HFFc6 (cell line): ENCODE measurements around the gene CHRNB4. TPM values are rescaled to one million over a fixed set of nuclear protein-coding genes. Genes with fewer than 3 reads are reported as not detected.

Experiments used
- DNase-seq: peaks from one replicate; pipeline ENCODE4 v3.0.0-alpha.2; 2018
- H3K27ac Mint-ChIP-seq: 2 replicates; pipeline ENCODE4 v1.8.0; 2020; ENCODE audit warnings: mild to moderate bottlenecking, mixed read lengths
- H3K27me3 Mint-ChIP-seq: 2 replicates; pipeline ENCODE4 v1.8.0; 2021; ENCODE audit warnings: mild to moderate bottlenecking, moderate library complexity, mixed read lengths; ENCODE audit not compliant: insufficient read depth
- H3K36me3 Mint-ChIP-seq: 2 replicates; pipeline ENCODE4 v1.8.0; 2021; ENCODE audit warnings: low read depth, mixed read lengths
- H3K4me1 Mint-ChIP-seq: 2 replicates; pipeline ENCODE4 v1.8.0; 2020; ENCODE audit warnings: low read depth, mixed read lengths
- H3K4me3 Mint-ChIP-seq: 2 replicates; pipeline ENCODE4 v1.8.0; 2020; ENCODE audit warnings: mild to moderate bottlenecking, moderate library complexity, mixed read lengths
- H3K9me3 Mint-ChIP-seq: 2 replicates; pipeline ENCODE4 v1.8.0; 2020; ENCODE audit warnings: mild to moderate bottlenecking, mixed read lengths
- CTCF ChIP-seq: fragments of 200-600 bp; sonication (generic); IDR thresholded peaks from 2 replicates; pipeline ENCODE4 v1.5.0; 2021; ENCODE audit warnings: antibody characterized with exemption, mild to moderate bottlenecking
- total RNA-seq, 6 experiments: library from RNA; stranded (reverse); fragmentation: NEBNext Ultra II Directional; extraction: Animal tissue kit (Norgen Biotek cat#: 25700); gene quantifications; 2 replicates in 1 of 6; 3 replicates in 5 of 6; pipeline ENCODE4 v1.2.3, GENCODE V29; 2021

The CHRNB4 gene
- total RNA-seq, 6 experiments from 2014 or later = not detected

DNA sequence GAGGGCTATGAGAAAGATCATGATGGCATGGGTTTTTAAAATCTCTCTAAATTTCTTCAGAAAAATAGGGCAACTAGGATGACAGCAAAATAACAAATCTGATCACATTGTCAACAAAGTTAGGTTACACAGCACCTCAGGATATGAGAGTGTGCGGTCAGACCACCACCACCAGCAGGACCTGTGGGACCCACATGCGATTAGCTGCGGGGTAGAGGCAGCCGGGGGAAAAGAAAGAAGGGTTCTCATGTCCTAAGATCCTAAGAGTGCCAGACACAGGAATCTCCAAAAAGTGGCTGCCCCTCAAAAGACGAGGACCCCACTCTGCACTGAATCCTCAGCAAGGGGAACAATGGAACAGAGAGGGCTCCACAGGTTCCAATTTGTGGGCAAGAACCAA is 35.8 kb downstream of the CHRNB4 start:
- no peak for TF ChIP-seq CTCF
- Mint-ChIP-seq H3K9me3 (no peaks in the 10 kb centered on the region; the same call in 1 of the 2 replicates), H3K4me3 (no peak overlapping the region), H3K36me3 (no peaks in the 10 kb centered on the region), H3K27me3 (peaks cover 27% of the 10 kb centered on the region), H3K27ac (no peak overlapping the region), H3K4me1 (no peaks in the 10 kb centered on the region)
- no peak for DNase-seq

DNA sequence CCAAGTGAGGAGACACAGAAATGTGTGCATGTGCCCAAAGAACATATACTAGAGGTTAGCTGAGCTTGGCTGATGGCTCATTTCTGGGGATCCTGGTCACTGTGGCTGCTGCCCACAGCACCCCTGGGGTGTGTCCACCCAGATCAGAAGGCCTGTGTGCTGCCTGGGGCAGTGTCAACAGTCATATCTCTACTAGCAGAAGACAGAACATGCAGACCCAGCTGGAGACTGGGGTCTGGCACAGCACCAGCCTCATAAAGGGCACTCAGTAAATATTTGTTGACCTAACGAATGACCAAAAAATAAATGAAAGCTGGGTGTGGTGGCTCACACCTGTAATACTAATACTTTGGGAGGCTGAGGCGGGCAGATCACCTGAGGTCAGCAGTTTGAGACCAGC is 36.6 kb downstream of the CHRNB4 start:
- Mint-ChIP-seq H3K36me3 (no peaks in the 10 kb centered on the region), H3K4me1 (no peaks in the 10 kb centered on the region), H3K4me3 (no peak overlapping the region), H3K27me3 (peaks cover 27% of the 10 kb centered on the region), H3K9me3 (no peaks in the 10 kb centered on the region; the same call in 1 of the 2 replicates), H3K27ac (no peak overlapping the region)
- no peak for TF ChIP-seq CTCF
- no peak for DNase-seq

GRCh38 chr15:78603467-78603866 is 37.5 kb downstream of the CHRNB4 start:
- no peaks in the 10 kb centered on the region for H3K9me3 Mint-ChIP-seq
- H3K4me3 Mint-ChIP-seq = no peak overlapping the region
- DNase-seq = no peak
- H3K4me1 Mint-ChIP-seq = no peaks in the 10 kb centered on the region
- H3K27ac Mint-ChIP-seq = no peak overlapping the region
- peaks cover 22% of the 10 kb centered on the region for H3K27me3 Mint-ChIP-seq
- no peaks in the 10 kb centered on the region for H3K36me3 Mint-ChIP-seq
- TF ChIP-seq CTCF = no peak

DNA sequence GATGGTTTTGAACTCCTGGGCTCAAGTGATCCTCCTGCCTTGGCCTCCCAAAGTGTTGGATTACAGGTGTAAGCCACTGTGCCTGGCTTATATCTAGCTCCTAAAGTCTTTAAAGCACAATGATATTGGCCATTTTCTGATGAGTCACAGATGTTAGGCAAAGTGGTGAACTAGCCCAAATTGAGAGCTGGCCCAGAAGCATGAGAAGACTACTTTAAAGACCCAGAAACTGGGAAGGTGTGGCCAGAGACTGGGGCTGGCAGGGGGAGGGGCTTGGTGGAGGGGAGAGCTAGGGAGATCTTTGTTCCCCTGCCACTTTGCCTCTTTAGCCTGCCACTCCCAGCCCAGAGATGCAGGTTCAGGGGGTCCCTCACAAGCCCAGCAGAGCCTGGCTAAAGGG is 41.8 kb downstream of the CHRNB4 start:
- H3K4me3 Mint-ChIP-seq = no peak overlapping the region
- no peaks in the 10 kb centered on the region for H3K4me1 Mint-ChIP-seq
- H3K36me3 Mint-ChIP-seq = no peaks in the 10 kb centered on the region
- H3K27ac Mint-ChIP-seq = no peak overlapping the region
- no peak for DNase-seq
- no peak for TF ChIP-seq CTCF
- peaks cover 7% of the 10 kb centered on the region for H3K27me3 Mint-ChIP-seq
- H3K9me3 Mint-ChIP-seq = no peaks in the 10 kb centered on the region

- no peaks in the 10 kb centered on the region for H3K9me3 Mint-ChIP-seq
- no peak for DNase-seq
- H3K27me3 Mint-ChIP-seq = peaks cover 6% of the 10 kb centered on the region
- no peak overlapping the region for H3K27ac Mint-ChIP-seq
- no peaks in the 10 kb centered on the region for H3K36me3 Mint-ChIP-seq
- no peak for TF ChIP-seq CTCF
- no peaks in the 10 kb centered on the region for H3K4me1 Mint-ChIP-seq
- no peak overlapping the region for H3K4me3 Mint-ChIP-seq
Observed at GRCh38 chr15:78598348-78598747, 42.7 kb downstream of the CHRNB4 start.

- no peak for TF ChIP-seq CTCF
- Mint-ChIP-seq H3K4me3 (no peak overlapping the region), H3K27ac (no peak overlapping the region), H3K4me1 (no peaks in the 10 kb centered on the region), H3K27me3 (peaks cover 5% of the 10 kb centered on the region), H3K36me3 (no peaks in the 10 kb centered on the region), H3K9me3 (no peaks in the 10 kb centered on the region)
- no peak for DNase-seq
Observed at GRCh38 chr15:78597583-78597982, 43.4 kb downstream of the CHRNB4 start.
